Right ventricle myocardium superior (tissue), 1 donor: ENCODE results near the gene NDST1. TPM values are rescaled to one million over a fixed set of nuclear protein-coding genes. Genes with fewer than 3 reads are reported as not detected.

Experiments
- ATAC-seq: fragments of 200-7000 bp; cut with Tn5 transposase; one replicate; pipeline ENCODE4 v1.9.1; 2020; ENCODE audit warnings: mild to moderate bottlenecking; ENCODE audit not compliant: poor library complexity
- DNase-seq: peaks from one replicate; pipeline ENCODE4 v3.0.0-alpha.2; 2020
- intact Hi-C: fragments of 100-400 bp; cut with DNase I; formaldehyde crosslinking; loops from one replicate; pipeline ENCODE4 v1.11.2; 2022
- total RNA-seq: library from RNA; stranded (reverse); fragmentation: NEBNext Ultra II Directional; extraction: Animal tissue kit (Norgen Biotek cat#: 25700); gene quantifications from one replicate; pipeline ENCODE4 v1.2.1, GENCODE V29; 2021
- donor health status: DM: no; HTN: yes; CAD: no; lungs with severe emphysema.

NDST1 gene
- total RNA-seq, 1 donor from 2014 or later, result 50.8 TPM

DNA sequence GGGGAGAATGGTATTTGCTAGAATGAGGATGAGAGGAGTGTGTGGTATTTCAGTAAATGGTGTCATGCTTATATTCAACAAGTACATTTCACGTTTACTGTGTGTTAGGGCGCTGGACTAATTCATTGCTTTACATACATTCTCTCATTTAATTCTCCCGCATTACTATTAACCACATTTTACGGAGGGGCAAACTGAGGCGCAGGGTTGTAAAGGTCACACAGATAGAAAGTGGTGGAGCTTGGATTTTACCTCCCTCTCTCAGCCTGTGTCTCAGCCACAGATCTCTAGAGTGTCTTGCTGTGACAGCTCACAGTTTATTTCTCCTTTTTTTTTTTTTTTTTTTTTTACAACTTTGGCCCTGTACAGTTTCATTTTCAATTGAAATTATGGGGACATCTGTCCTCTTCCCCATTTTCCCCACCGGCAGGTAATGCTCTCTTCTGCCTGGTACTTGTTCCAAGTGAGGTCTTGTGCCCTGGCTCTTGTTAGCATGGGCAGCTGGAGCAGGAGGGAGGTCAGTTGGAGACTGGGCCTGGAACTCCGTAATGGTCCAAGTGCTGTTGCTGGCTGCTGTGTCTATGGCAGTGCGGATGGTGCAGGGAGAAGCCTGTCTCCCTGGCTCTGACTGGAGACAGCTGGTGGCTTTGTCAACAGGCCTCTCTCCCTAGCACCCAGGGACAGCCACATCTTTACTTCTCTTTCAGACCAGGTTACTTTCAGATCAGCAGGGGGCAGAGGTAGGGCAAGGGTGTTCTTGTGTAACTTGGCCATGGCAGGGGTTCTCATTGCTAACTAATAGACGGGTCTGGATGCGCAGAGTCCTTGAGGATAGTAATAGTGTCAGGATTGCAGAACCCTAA, 20.5 kb upstream of the NDST1 start:
- peak; percentile 59 for DNase-seq
- intact Hi-C loops, result loop anchor here (2.0 kb wide), 1 partner anchor 35 kb away; no protein-coding TSS in a partner anchor
- peak; percentile 48 for ATAC-seq

DNA sequence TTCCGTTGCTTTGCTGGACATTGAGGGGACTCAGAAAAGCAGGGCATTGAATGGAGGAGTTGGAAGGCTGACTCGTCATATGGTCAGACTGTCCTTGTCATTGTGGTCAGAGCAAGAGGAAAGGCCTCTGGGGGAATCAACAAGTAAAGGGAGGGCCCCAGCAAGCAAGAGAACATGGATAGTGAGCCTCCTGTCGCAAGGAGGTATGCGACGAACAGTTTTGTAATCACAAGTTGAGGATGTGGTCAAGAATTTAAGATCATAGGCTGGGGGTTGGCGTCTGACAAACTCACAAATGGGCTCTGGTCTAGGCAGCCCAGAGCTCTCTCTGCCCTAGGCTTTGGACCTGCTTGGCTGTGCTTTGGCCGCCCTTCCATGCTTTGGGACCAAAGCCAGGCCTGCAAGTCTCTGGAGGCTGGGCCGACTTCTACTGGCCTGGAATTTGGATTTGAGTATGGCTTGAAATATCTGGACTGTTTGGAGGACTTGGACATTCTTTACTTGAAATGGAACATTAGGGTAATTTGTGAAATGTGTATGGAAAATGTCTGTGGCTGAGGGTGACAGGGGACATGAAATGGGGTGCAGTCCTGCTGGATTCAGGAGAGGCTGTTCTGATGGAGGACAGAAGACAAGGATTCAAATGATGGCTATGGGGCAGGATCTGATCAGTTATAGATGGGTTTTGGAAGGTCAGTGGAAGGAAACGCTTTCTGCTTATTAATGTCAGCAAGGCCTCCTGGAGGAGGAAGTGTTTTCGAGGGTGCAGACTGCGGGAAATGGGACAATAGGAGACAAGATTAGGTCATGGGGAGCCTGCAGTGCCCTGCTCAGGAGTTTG, 19.2 kb upstream of the NDST1 start:
- ATAC-seq (peak; percentile 75), DNase-seq (peak; percentile 88)
- intact Hi-C loops, result loop anchor here (2.0 kb wide), 1 partner anchor 34 kb away; no protein-coding TSS in a partner anchor

DNA sequence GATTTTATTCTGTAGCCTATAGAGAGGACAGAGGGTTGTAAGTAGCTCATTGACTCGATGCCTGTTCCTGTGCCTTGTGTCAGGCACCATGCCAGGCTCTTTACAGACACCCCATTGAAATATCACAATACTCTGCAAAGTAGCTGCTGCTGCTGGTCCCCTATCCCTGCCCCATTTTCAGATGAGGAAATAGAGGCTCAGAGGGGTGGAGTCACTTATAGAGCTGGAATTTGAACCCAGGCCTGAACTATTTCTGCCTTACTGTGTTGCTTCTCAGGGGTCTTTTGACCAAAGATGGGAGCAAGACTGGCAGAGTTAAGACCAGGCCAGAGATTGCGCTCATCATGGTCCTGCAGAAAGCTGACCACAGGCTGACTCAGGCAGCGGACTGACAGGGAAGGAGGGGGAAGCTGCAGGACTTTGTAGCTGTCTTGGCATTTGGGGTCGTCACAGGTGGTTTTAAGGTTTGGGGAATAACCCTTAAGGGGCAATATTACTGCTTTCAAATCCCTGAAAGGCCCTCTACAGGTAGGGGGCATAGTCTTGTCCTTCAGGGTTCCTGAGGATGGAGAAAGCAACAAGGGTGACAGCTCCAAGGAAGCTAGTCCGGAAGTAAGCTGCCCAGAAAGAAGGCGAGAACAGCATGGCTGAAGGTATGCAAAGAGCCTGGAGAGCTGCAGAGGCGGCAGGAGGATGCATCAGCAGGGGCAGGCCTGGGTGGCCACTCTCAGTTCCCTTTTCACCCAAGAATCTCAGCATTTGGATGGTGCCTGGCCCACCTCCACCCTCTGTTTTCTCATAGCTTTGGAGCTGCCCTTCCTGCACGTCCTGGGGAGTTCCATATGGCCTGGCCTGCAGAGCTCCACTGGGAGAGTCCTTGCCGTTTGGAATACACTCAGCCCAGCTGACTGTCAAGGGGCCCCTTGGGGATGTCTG, 18.3 kb upstream of the NDST1 start:
- intact Hi-C loops, result loop anchor here (2.0 kb wide), 1 partner anchor 33 kb away; no protein-coding TSS in a partner anchor
- ATAC-seq, result peak; percentile 10
- peak; percentile 57 for DNase-seq

DNA sequence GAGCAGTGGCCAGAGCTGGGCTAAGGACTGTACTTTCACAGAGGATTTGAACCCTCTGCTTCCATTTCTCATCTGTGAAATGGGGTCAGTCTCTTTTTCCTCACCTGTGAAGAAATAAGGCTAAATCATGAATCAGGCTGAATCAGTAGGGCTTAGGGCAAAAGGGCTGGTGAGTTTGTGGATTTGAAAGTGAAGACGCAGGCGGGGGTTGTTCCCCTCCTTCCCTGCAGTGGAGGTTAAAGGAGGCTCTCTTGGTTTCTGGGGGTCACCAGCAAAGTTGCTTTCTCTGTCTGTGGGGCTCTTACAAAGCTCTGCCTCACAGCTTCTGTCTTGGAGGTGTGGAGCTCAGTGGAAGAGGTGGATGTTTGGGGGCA, 17.6 kb upstream of the NDST1 start:
- DNase-seq (no peak), ATAC-seq (no peak)
- intact Hi-C loops, result no loop called here

DNA sequence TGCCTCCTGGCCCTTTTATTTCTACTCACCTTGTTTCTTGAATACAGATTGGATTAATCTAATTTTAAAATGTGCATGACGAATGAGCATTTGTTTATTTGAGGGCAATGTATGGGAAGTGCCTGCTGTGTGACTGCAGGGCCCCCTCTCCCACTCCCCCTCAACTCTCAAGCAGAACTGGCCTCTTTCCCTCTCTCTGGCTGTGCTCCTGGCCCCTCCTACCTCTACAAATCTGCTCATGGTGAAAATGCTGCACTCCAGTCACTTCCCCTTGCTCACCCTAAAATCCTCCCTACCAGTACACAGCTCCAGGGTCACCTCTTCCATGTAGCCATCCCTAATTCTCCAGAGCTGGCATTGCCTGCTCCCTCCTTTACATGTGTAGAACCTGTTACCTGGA, 17.2 kb upstream of the NDST1 start:
- intact Hi-C loops, result no loop called here

DNA sequence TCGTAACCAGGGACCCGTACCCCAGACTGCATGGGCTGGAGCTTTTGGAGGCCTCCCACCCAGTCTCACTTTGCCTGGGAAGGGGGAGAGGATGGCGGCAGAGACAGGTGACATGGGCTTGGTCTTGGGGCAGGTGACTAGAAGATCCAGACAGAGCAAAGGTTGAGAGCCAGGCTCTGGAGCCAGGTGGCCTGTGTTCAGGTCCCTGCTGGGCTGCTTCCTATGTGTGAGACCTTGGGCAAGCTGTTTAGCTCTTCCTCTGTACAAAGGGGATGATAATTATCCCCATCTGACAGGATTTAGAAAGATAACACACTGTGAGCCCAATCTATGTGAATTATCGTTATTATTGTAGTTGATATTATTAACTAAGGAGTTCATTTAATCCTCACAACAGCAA, 16.1 kb upstream of the NDST1 start:
- intact Hi-C loops, result no loop called here
- ATAC-seq, result no peak
- DNase-seq, result no peak

More for the DNA sequence above, 17.2 kb upstream of the NDST1 start:
- ATAC-seq (no peak), DNase-seq (no peak)

DNA sequence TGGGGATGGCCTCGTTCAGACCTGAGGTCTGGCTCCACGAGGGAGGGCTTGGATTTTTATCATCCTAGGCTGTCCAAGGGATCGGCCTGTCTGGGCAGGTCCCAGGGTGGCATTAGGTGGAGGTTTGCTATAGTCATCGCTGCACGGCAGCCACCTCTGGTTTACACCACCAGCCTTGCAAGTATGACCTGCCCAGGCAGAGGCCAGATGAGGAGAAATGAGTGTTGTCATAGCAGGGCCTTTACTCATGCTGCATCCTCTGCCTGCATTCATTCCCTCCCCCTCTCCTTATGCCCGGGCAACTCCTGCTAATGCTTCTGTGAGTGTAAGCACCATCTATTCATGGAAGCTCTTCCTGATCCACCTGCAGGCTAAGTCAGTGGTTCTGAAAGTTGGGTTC, 15.3 kb upstream of the NDST1 start:
- intact Hi-C loops, result no loop called here
- ATAC-seq (no peak), DNase-seq (no peak)

DNA sequence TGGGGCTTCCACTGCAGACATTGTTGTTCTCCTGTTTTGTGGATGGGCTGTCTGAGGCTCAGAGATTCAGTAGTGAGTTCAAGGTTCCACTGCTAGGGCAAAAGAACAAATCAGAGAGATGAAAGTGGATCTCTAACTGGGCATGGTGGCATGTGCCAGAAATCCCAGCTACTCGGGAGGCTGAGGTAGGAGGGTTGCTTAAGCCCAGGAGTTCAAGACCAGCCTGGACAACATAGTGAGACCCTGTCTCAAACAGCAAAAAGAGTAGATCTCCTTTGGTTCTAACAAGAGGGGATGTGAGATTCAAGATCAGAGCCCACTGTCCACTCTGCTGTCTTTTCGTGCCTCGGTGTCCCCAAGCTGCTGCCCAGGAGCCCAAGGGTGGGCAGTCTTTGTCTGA, 11.8 kb upstream of the NDST1 start:
- DNase-seq (no peak), ATAC-seq (no peak)
- intact Hi-C loops, result no loop called here

DNA sequence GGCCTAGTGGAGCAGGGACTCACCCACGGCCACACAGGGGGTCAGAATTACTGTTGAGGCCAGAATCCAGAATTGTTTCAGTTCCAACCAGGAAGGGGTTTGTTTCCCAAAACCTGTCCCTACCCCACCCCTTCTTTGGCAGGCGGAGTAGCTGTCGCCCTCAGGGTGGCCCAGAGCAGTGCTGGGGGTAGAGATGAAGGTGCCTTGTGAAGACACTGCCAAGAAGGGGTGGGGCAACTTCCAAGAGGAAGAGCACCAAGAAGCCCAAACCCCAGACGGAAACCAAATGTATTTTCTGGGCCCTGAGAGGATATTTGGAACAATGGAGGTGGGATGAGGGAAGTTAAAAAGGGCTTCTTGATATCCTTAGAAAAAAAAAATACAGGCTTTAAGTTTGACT, 11.4 kb upstream of the NDST1 start:
- intact Hi-C loops, result no loop called here
- DNase-seq, result no peak
- ATAC-seq, result no peak

DNA sequence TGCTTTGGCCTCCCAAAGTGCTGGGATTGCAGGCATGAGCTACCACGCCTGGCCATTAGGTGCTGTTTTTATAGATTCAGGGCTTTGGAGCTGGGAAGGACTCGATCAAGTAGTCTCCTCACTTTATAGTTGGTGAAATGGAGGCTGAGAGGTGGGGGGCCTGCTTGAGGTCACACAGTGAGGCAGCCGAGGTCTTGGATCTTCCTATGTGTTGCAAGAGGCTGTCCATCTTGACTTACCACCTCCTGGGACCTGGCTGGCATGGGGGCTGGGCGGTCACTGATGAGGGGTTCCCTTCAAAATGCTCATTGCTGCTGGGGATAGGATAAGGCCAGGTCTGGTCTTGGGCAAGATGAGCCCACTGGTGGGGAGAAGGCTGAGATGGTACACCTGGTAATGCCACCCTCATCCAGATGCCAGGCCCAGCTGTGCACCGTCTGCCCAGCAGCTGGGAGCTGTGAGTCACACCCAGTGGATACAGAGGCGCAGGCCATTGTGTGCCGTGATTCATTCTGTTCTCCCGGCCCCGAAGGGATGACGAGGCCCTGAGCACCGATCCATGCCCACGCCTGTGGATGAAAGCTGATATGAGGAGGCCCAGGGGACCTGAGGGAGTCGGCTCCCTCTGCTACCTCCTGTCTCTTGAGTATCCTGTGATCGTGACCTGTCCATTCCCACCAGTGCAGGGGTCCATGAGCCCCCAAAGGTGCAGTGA, 10.5 kb upstream of the NDST1 start:
- ATAC-seq (peak; percentile 36), DNase-seq (peak; percentile 71)
- intact Hi-C loops, result no loop called here

DNA sequence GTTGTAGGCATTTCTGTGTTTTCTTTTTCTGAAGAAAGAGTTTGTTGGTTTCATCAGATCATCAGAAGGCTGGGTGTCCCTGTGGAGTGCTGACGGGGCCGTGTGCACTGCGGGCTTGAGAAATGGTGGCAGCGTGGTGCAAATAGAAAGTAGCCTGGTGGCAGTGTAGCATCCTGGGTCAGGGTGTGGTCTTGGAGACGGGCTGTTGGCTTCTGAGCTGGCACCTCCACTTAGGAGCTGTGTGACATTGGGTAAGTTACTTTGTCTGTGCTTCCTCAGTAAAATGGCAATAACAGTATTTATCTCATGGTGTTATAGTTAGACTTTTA, 10.0 kb upstream of the NDST1 start:
- DNase-seq, result no peak
- intact Hi-C loops, result no loop called here
- ATAC-seq, result no peak

DNA sequence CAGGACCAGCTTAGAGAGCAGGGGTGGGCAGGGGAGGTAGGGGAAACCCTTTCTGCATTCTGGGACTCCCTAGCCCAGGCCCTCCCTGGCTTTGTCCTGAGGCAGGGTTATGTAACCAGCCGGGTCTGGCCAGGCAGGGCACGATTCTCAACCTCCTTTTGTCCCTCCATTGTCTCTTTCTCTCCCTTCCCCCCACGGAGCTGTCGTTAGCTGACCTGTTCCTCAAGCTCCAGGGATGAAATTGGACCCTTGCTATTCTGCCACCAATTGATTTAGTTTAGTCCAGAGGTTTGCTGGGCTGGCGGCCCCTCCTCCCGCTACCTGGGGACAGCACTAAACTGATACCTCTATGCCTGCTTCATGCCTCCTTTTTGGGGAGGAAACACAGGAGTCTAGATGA, 9.4 kb upstream of the NDST1 start:
- ATAC-seq (peak; percentile 29), DNase-seq (no peak)
- intact Hi-C loops, result no loop called here

DNA sequence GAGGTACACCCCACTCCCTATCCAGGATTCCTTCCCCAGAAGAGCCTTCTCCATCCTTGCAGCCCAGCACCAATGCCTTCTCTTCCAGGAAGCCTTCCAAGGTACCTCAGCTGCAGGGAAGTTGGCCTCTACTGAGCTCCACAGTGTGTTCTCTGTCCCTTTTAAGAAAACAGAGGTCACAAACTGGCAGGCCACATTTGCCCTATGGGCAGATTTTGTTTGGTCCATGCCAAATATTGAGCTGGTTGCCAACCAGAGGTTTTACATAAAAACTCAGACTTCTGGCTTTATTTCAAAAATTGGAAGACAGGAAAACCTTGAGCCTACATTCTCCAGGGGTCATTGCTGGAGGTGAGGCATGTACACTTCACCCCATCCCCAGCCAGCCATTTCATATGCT, 9.0 kb upstream of the NDST1 start:
- intact Hi-C loops, result no loop called here
- ATAC-seq (no peak), DNase-seq (no peak)

DNA sequence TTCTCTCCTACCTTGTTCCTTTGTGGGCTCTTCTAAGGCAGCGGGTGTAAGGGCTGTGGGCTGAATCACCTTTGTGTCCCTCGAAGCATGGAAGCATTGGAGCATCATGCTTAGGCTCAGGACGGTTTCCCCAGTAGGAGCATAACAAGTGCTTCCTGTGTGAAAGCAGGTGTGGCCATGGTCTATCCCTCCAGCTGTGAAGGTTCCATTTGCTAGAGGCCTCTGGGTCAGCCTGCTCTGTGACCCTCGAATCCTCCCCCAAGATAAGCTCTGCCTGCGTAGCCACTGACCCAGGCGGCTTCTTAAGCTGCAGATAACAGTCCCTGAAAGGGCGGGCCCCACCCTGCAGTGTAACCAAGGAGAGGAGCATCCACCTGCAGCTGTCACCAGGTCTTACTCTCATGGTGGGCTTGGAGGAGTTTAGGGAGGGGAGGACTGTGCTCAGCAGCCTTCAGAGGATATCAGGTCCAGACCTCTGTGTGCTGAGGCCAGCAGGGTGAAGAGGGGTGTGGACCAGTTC, 8.4 kb upstream of the NDST1 start:
- ATAC-seq (no peak), DNase-seq (no peak)
- intact Hi-C loops, result no loop called here

DNA sequence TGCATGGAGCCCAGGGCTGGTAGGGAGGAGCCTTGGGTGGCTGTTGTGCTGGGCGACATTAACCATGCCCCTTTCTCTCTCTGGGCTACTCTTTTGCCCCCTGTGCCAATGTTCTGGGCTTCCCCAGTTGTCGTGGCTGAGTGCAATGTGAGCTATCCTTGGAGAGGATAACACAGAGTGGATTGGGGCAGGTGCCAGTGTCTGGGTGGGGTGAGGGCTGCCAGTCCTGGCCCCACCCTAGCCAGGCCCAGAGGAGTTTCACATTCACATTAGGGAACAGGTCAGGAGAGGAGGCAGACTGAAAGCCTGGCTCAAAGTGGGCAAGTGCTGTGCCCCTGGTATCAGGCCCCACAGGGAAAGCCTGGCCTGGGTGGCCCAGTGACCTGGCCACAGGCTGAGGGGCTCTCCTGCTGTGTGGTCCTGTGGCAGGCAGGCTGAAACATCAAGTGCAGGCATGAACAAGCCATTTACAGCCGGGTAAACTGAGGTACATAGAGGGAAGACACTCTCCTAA, 7.5 kb upstream of the NDST1 start:
- DNase-seq (peak; percentile 79), ATAC-seq (peak; percentile 75)
- intact Hi-C loops, result no loop called here

DNA sequence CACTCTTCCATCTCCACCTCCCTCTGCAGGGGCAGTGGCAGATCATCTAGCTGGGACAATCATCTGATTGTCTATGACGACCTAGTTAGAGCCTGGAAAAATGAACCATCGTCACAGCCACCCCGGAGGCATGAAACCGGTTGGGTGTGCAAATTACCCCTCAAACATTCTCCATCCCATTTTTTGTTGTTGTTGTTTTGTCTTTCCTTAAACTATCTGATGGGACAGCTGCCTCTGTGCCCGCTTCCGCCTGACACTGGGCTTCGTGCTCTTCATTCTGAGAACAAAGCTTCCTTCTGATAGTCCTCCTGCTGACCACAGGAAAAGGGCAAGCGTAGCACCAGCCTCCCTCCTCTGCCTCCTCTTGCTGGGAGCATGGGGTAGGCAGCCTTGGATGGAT, 7.0 kb upstream of the NDST1 start:
- ATAC-seq (no peak), DNase-seq (no peak)
- intact Hi-C loops, result no loop called here

DNA sequence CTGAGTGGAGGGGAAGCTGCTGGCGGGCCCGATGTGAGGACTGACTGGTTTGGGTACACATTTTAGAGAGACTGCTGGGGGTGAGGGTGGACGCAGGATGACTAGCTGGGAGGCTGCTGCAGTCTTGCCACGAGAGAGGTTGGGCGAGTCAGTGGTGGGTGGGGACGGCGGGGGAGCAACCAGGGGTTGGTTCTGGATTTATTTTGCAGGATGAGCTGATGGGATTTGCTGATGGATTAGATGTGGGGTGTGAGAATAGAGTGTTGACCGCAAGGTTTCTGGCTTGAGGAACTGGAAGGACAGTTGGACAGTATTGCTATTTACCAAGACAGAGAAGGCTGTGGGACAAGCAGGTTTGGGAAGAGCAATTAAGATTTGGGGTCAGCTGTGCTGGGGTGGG, 5.8 kb upstream of the NDST1 start:
- intact Hi-C loops, result no loop called here
- DNase-seq (no peak), ATAC-seq (no peak)

DNA sequence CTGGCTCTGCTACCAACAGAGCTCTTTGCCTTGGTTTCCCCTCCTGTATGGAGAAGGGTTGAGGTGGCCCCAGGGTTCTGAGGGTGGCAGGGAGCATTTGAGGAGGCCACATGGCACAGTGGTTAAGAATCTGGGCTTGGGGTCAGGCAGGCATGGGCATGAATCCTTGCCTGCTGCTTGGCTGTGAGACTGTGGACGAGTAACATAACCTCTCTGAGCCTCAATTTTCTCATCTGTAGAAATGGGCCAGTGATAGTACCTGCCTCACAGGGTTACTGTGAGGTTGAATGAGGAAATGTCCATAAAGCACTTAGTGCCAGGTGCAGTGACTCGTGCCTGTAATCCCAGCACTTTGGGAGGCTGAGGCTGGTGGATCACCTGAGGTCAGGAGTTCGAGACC, 5.1 kb upstream of the NDST1 start:
- DNase-seq (no peak), ATAC-seq (no peak)
- intact Hi-C loops, result no loop called here
